ENCODE data around the gene DLD. TPM values are rescaled to one million over a fixed set of nuclear protein-coding genes. Genes with fewer than 3 reads are reported as not detected.
"Not testable (repeated sequence)": the region's sequence is repeated elsewhere in the genome, so short reads cannot be mapped to it uniquely, and the experiment has no call there.

DLD gene
- total RNA-seq, 1 donor from 2014 or later, result 89.9 TPM

GRCh38 chr7:107890493-107890961, 456 bp upstream of the DLD start:
- no peak for DNase-seq (ENCODE audit: low spot score)
- Mint-ChIP-seq H3K27me3 (ENCODE audit: unreplicated experiment) (peaks cover 7% of the 10 kb centered on the region), H3K9me3 (ENCODE audit: unreplicated experiment) (no peaks in the 10 kb centered on the region), H3K4me1 (ENCODE audit: unreplicated experiment) (peaks cover 22% of the 10 kb centered on the region), H3K36me3 (ENCODE audit: low read depth, unreplicated experiment) (peaks cover 13% of the 10 kb centered on the region), H3K4me3 (ENCODE audit: unreplicated experiment) (peak overlapping the region; percentile 100), H3K27ac (ENCODE audit: unreplicated experiment) (peak overlapping the region; percentile 15)
- no peak for TF ChIP-seq CTCF (IDR thresholded peaks at IDR 0.05; ENCODE audit: unreplicated experiment)

GRCh38 chr7:107891636-107892366, 818 bp downstream of the DLD start:
- no peak for DNase-seq (ENCODE audit: low spot score)
- no peak for TF ChIP-seq CTCF (IDR thresholded peaks at IDR 0.05; ENCODE audit: unreplicated experiment)
- Mint-ChIP-seq H3K36me3 (ENCODE audit: low read depth, unreplicated experiment) (peaks cover 17% of the 10 kb centered on the region), H3K4me3 (ENCODE audit: unreplicated experiment) (peak overlapping the region; percentile 100), H3K27ac (ENCODE audit: unreplicated experiment) (peak overlapping the region; percentile 84), H3K27me3 (ENCODE audit: unreplicated experiment) (peaks cover 7% of the 10 kb centered on the region), H3K9me3 (ENCODE audit: unreplicated experiment) (no peaks in the 10 kb centered on the region), H3K4me1 (ENCODE audit: unreplicated experiment) (peaks cover 22% of the 10 kb centered on the region)

- Mint-ChIP-seq H3K27ac (ENCODE audit: unreplicated experiment) (peak overlapping the region; percentile 84), H3K4me3 (ENCODE audit: unreplicated experiment) (peak overlapping the region; percentile 100), H3K36me3 (ENCODE audit: low read depth, unreplicated experiment) (peaks cover 22% of the 10 kb centered on the region), H3K4me1 (ENCODE audit: unreplicated experiment) (peaks cover 22% of the 10 kb centered on the region)
- not testable (repeated sequence) for DNase-seq (ENCODE audit: low spot score); H3K27me3 Mint-ChIP-seq (ENCODE audit: unreplicated experiment); H3K9me3 Mint-ChIP-seq (ENCODE audit: unreplicated experiment)
Measured at GRCh38 chr7:107892367-107892741, 1.4 kb downstream of the DLD start.

GRCh38 chr7:107898997-107899594, 8.1 kb downstream of the DLD start:
- Mint-ChIP-seq H3K27me3 (ENCODE audit: unreplicated experiment) (no peaks in the 10 kb centered on the region), H3K36me3 (ENCODE audit: low read depth, unreplicated experiment) (peaks cover 20% of the 10 kb centered on the region), H3K9me3 (ENCODE audit: unreplicated experiment) (no peaks in the 10 kb centered on the region), H3K4me1 (ENCODE audit: unreplicated experiment) (peaks cover 7% of the 10 kb centered on the region), H3K27ac (ENCODE audit: unreplicated experiment) (no peak overlapping the region), H3K4me3 (ENCODE audit: unreplicated experiment) (no peak overlapping the region)
- no peak for TF ChIP-seq CTCF (IDR thresholded peaks at IDR 0.05; ENCODE audit: unreplicated experiment)
- no peak for DNase-seq (ENCODE audit: low spot score)

GRCh38 chr7:107900496-107901015, 9.6 kb downstream of the DLD start:
- no peaks in the 10 kb centered on the region for H3K27me3 Mint-ChIP-seq (ENCODE audit: unreplicated experiment)
- peaks cover 7% of the 10 kb centered on the region for H3K4me1 Mint-ChIP-seq (ENCODE audit: unreplicated experiment)
- no peaks in the 10 kb centered on the region for H3K9me3 Mint-ChIP-seq (ENCODE audit: unreplicated experiment)
- H3K27ac Mint-ChIP-seq (ENCODE audit: unreplicated experiment), result no peak overlapping the region
- no peak overlapping the region for H3K4me3 Mint-ChIP-seq (ENCODE audit: unreplicated experiment)
- DNase-seq (ENCODE audit: low spot score), result no peak
- TF ChIP-seq CTCF (IDR thresholded peaks at IDR 0.05; ENCODE audit: unreplicated experiment), result no peak
- H3K36me3 Mint-ChIP-seq (ENCODE audit: low read depth, unreplicated experiment), result peaks cover 14% of the 10 kb centered on the region
